PC-9 (cell line): ENCODE measurements around the gene TLE1.

ENCODE experiments used
- EZH2 ChIP-seq: fragments of 200-600 bp; sonication (generic); IDR thresholded peaks from 2 replicates; pipeline ENCODE4 v1.8.0; 2017; ENCODE audit warnings: antibody characterized with exemption, low read depth
- TF ChIP-seq, protein P1 (sequence below): fragments of 200-600 bp; sonication (generic); conservative IDR thresholded peaks from 2 replicates; pipeline ENCODE4 v1.6.1; 2017; ENCODE audit warnings: mixed run types, antibody characterized with exemption, mild to moderate bottlenecking, moderate library complexity

DNA sequence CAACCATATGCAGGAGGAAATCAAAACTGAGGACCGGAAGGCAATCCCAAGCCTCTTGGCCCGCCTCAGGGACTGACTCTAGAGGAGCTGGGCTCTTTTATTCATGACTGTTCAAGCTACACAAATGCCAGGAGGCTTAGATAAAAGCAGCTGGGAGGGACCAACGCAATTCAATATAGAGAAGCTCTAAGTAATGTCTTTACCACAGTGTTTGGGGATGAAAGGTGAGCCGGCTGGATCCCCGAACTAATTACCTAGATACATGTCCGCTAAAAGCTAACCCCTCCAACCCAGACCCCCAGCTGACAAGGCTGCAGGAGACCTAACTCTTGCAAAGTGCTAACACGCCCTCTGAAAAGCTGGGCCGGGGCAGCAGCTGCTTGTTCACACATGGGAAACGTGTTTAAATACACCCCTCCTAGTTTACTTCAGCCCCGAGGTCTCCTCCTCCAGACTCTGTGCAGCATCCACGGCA lies 67.5 kb downstream of the TLE1 start:
- TF ChIP-seq, protein P1, sequence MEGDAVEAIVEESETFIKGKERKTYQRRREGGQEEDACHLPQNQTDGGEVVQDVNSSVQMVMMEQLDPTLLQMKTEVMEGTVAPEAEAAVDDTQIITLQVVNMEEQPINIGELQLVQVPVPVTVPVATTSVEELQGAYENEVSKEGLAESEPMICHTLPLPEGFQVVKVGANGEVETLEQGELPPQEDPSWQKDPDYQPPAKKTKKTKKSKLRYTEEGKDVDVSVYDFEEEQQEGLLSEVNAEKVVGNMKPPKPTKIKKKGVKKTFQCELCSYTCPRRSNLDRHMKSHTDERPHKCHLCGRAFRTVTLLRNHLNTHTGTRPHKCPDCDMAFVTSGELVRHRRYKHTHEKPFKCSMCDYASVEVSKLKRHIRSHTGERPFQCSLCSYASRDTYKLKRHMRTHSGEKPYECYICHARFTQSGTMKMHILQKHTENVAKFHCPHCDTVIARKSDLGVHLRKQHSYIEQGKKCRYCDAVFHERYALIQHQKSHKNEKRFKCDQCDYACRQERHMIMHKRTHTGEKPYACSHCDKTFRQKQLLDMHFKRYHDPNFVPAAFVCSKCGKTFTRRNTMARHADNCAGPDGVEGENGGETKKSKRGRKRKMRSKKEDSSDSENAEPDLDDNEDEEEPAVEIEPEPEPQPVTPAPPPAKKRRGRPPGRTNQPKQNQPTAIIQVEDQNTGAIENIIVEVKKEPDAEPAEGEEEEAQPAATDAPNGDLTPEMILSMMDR: no peak
- no peak for TF ChIP-seq EZH2
